HUES6 (cell line): Measurements from ENCODE around the gene RADX.

Source experiments
- H3K27ac ChIP-seq: 2 replicates; pipeline ENCODE4 v1.7.0; 2013; ENCODE audit warnings: low read depth, mild to moderate bottlenecking, low read length, inconsistent platforms
- H3K27me3 ChIP-seq: 2 replicates; pipeline ENCODE4 v1.6.1; 2013; ENCODE audit warnings: low read length; ENCODE audit not compliant: control insufficient read depth, insufficient read depth
- H3K36me3 ChIP-seq: 2 replicates; pipeline ENCODE4 v1.6.1; 2013; ENCODE audit warnings: low read length; ENCODE audit not compliant: control insufficient read depth, insufficient read depth
- H3K4me1 ChIP-seq: 2 replicates; pipeline ENCODE4 v1.6.1; 2013; ENCODE audit warnings: low read length; ENCODE audit not compliant: control insufficient read depth, insufficient read depth
- H3K4me3 ChIP-seq: 2 replicates; pipeline ENCODE4 v1.5.1; 2013; ENCODE audit warnings: low read depth, low read length
- H3K9ac ChIP-seq: one replicate; pipeline ENCODE4 v1.6.1; 2013; ENCODE audit warnings: mild to moderate bottlenecking, low read length
- H3K9me3 ChIP-seq: 2 replicates; pipeline ENCODE4 v1.6.1; 2013; ENCODE audit warnings: low read depth, low read length; ENCODE audit not compliant: control insufficient read depth, insufficient read depth

Gene RADX

DNA sequence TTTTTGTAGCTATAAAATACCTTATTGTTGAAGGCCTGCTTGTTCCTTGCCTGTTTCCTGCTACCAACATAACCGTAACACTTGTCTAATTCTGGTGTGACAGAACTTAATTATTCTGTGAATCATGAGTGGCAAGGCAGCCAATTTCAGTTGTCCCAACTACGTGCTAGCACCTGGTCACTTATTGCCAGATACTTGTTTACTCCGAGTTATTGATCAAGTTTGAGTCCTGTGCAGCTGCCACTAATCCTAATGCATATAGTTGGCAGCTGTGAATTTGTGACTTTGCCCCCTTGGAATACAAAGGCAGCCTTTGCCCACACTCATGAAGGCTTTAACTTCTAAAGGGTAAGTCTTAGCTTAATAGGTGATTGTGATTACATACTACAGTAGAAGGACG is 106.9 kb downstream of the RADX start:
- peaks cover 35% of the 10 kb centered on the region for H3K27me3 ChIP-seq
- no peak overlapping the region for H3K9ac ChIP-seq
- H3K9me3 ChIP-seq: no peaks in the 10 kb centered on the region
- no peaks in the 10 kb centered on the region for H3K4me1 ChIP-seq
- no peak overlapping the region for H3K4me3 ChIP-seq
- no peak overlapping the region for H3K27ac ChIP-seq
- no peaks in the 10 kb centered on the region for H3K36me3 ChIP-seq

DNA sequence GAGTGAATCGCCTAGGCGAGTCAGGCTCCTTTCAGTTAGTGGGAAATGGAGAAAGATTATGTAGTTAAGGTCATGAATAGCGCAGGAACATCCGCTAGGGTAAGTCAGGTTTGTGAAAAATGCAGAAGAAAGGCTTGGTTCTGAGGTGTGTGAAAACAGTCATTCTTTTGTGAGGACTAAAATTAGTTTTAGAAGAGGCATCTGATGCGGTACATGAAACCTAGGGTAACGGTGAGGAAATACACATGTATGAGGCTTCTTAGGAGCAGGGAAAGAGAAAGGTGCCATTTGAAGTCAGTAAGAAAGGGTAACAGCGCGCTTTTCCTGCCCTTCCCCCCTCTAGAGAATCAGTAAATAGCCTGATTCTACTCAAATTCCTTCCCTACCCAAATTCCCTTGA is 114.2 kb downstream of the RADX start:
- Histone ChIP-seq H3K36me3 (no peaks in the 10 kb centered on the region), H3K27me3 (peaks cover 82% of the 10 kb centered on the region), H3K27ac (no peak overlapping the region), H3K4me1 (peaks cover 8% of the 10 kb centered on the region; the same call in 1 of the 2 replicates), H3K9me3 (no peaks in the 10 kb centered on the region), H3K4me3 (peak overlapping the region; percentile 89), H3K9ac (no peak overlapping the region)

DNA sequence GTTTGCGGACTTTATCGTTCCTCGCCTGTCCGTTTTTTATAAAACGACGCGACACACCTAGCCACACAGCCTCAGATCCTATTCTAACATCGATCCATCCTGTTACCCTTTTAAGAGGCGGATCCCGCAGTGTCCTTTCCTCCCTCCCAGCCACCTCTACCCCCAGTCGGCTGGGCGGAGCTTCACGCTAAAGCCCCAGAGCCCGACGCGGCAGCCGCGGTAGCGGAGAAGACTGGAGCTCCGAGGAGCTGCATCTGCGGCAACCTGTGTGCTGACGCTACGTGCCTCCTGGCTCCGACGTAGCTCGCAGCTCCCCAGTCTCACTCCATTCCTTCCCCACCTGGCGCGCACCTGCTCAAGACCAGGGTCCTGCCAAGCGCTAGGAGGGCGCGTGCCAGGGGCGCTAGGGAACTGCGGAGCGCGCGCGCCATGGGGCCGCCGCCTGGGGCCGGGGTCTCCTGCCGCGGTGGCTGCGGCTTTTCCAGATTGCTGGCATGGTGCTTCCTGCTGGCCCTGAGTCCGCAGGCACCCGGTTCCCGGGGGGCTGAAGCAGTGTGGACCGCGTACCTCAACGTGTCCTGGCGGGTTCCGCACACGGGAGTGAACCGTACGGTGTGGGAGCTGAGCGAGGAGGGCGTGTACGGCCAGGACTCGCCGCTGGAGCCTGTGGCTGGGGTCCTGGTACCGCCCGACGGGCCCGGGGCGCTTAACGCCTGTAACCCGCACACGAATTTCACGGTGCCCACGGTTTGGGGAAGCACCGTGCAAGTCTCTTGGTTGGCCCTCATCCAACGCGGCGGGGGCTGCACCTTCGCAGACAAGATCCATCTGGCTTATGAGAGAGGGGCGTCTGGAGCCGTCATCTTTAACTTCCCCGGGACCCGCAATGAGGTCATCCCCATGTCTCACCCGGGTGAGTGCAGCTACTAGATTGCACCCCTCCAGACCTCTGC is 115.0 kb downstream of the RADX start, which contains the start of gene RNF128:
Gene RNF128, plus strand, starts transcription at position 217 of the 953 bp plus-strand sequence. Its CDS starts 213 bp downstream, at position 430.
- Histone ChIP-seq H3K9ac (peak within 1 kb of the TSS; percentile 56), H3K36me3 (no peaks in the 10 kb centered on the region), H3K27ac (no peak within 1 kb of the TSS), H3K4me1 (peaks cover 8% of the 10 kb centered on the region; the same call in 1 of the 2 replicates), H3K27me3 (peaks cover 76% of the 10 kb centered on the region), H3K9me3 (no peaks in the 10 kb centered on the region), H3K4me3 (peak within 1 kb of the TSS; percentile 89)

DNA sequence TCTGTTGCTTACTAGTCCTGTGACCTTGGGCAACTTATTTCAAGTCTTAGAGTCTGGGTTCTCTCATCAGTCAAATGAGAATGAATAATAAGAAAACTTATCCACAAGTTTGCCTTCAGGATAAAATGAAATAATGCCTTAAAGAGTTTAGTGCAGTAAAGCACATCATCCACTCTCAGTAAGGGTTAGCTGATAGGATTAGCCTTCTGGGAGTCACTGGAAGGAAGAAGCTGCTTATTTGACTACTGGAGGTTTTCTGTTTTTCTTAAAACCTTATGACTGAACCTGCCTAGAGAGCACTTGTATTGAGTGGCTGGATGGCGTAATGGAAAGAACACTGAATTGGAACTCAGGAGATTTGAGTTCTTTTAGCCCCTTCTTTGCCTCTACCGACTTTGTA is 116.6 kb downstream of the RADX start:
- Histone ChIP-seq H3K4me1 (peaks cover 8% of the 10 kb centered on the region; the same call in 1 of the 2 replicates), H3K27me3 (peaks cover 67% of the 10 kb centered on the region), H3K36me3 (no peaks in the 10 kb centered on the region), H3K9me3 (no peaks in the 10 kb centered on the region), H3K27ac (no peak overlapping the region), H3K4me3 (peak overlapping the region; percentile 89; the same call in 1 of the 2 replicates), H3K9ac (no peak overlapping the region)
